Gastroesophageal sphincter (tissue), 4 donors: ENCODE data around the gene TUBGCP3. TPM values are rescaled to one million over a fixed set of nuclear protein-coding genes. Genes with fewer than 3 reads are reported as not detected.

Source experiments
- ATAC-seq: fragments of 150-250 bp; one replicate; pipeline ENCODE4 v1.9.1; 2016; ENCODE audit warnings: mild to moderate bottlenecking, moderate library complexity
- H3K27ac ChIP-seq, 4 donors: fragments of 200-600 bp; sonication (generic) in 3 of 4; 1 replicate in 3 of 4; 2 replicates in 1 of 4; pipeline ENCODE4 v1.5.1; 2016 to 2019
- H3K27me3 ChIP-seq: fragments of 200-600 bp; sonication (generic); one replicate; pipeline ENCODE4 v1.5.1; 2019
- H3K36me3 ChIP-seq, 2 donors: fragments of 200-600 bp; sonication (generic); one replicate each; pipeline ENCODE4 v1.5.1; 2019; ENCODE audit warnings: control low read depth in 1 of 2
- H3K4me1 ChIP-seq, 3 donors: fragments of 200-600 bp; sonication (generic); 1 replicate in 2 of 3; 2 replicates in 1 of 3; pipeline ENCODE4 v1.5.1; 2016 to 2019; ENCODE audit warnings: control low read depth in 2 of 3
- H3K4me3 ChIP-seq, 2 donors: fragments of 200-600 bp; sonication (generic); one replicate each; pipeline ENCODE4 v1.5.1; 2019; ENCODE audit warnings: mild to moderate bottlenecking in 1 of 2, moderate library complexity in 1 of 2
- H3K9me3 ChIP-seq, 3 donors: fragments of 200-600 bp; sonication (generic); one replicate each; pipeline ENCODE4 v1.5.1; 2017 to 2019; ENCODE audit warnings: control low read depth in 2 of 3
- CTCF ChIP-seq, 4 experiments: fragments of 200-600 bp in 2 of 4; fragments of 450-650 bp in 2 of 4; sonication (generic) in 1 of 4; IDR thresholded peaks; one replicate each; pipeline ENCODE4 v1.5.1; 2017 to 2019; ENCODE audit warnings: antibody characterized with exemption in 4 of 4, mild to moderate bottlenecking in 2 of 4, moderate library complexity in 2 of 4
- EP300 ChIP-seq: sonication (generic); formaldehyde crosslinking; IDR thresholded peaks from one replicate; pipeline ENCODE4 v1.6.1; 2017; ENCODE audit warnings: antibody characterized with exemption, mild to moderate bottlenecking
- POLR2A ChIP-seq, 2 donors: fragments of 450-650 bp; IDR thresholded peaks; one replicate each; pipeline ENCODE4 v1.6.1; 2017; ENCODE audit warnings: antibody characterized with exemption in 2 of 2, mild to moderate bottlenecking in 2 of 2, moderate library complexity in 1 of 2
- POLR2AphosphoS5 ChIP-seq: sonication (generic); formaldehyde crosslinking; IDR thresholded peaks from one replicate; pipeline ENCODE4 v1.6.1; 2017; ENCODE audit warnings: antibody characterized with exemption
- WGBS, 2 donors: methylation state at CpG; one replicate each; pipeline ENCODE4 v1.1.5; 2018; ENCODE audit warnings: low coverage in 1 of 2; 5-methylcytosine and 5-hydroxymethylcytosine counted together
- total RNA-seq, 4 donors: library from RNA; depleted of rRNA; stranded (reverse); fragments of >200 nt; gene quantifications; one replicate each; pipeline ENCODE4 v1.1.0, GENCODE V29; 2016

TUBGCP3 gene
- total RNA-seq, 4 donors from 2014 or later: 25.6 to 37.8 (median 28.9) TPM

GRCh38 chr13:112580912-112581311 is 7.0 kb downstream of the TUBGCP3 start:
- Histone ChIP-seq H3K27ac (peak overlapping the region in 3 of 4 donors; percentile 21 to 48 (median 42)), H3K4me3 (no peak overlapping the region), H3K36me3 (no peaks in the 10 kb centered on the region), H3K27me3 (no peaks in the 10 kb centered on the region), H3K4me1 (peaks cover 0 to 47% (median 3%) of the 10 kb centered on the region in 3 donors), H3K9me3 (no peaks in the 10 kb centered on the region)
- WGBS, 2 donors: 50 to 57% methylated on average over 1 to 2 of the region's 3 CpGs
- TF ChIP-seq POLR2A (IDR thresholded peaks at IDR 0.05): no peak
- no peak for TF ChIP-seq EP300
- TF ChIP-seq POLR2AphosphoS5: no peak
- TF ChIP-seq CTCF (IDR thresholded peaks at IDR 0.05): no peak
- no peak for ATAC-seq

- Histone ChIP-seq H3K36me3 (no peaks in the 10 kb centered on the region), H3K9me3 (no peaks in the 10 kb centered on the region), H3K4me1 (peaks cover 0 to 47% (median 10%) of the 10 kb centered on the region in 3 donors), H3K27me3 (no peaks in the 10 kb centered on the region), H3K4me3 (no peak overlapping the region), H3K27ac (peak overlapping the region in 1 of 4 donors; percentile 21)
- WGBS, 2 donors: 91 to 100% methylated on average over 2 of the region's 2 CpGs
- TF ChIP-seq CTCF (IDR thresholded peaks at IDR 0.05) (no peak), POLR2A (IDR thresholded peaks at IDR 0.05) (no peak), POLR2AphosphoS5 (no peak), EP300 (no peak)
- no peak for ATAC-seq
Observed at GRCh38 chr13:112580211-112580610, 7.7 kb downstream of the TUBGCP3 start.

GRCh38 chr13:112579310-112579843 is 8.6 kb downstream of the TUBGCP3 start:
- ATAC-seq: no peak
- Histone ChIP-seq H3K4me1 (peaks cover 2 to 47% (median 18%) of the 10 kb centered on the region in 3 donors), H3K4me3 (no peak overlapping the region), H3K36me3 (no peaks in the 10 kb centered on the region), H3K9me3 (no peaks in the 10 kb centered on the region), H3K27ac (no peak overlapping the region), H3K27me3 (no peaks in the 10 kb centered on the region)
- TF ChIP-seq EP300 (no peak), CTCF (IDR thresholded peaks at IDR 0.05) (no peak), POLR2A (IDR thresholded peaks at IDR 0.05) (no peak)
- WGBS, 2 donors: 60 to 93% methylated on average over 1 to 2 of the region's 18 CpGs

- Histone ChIP-seq H3K4me1 (peaks cover 2 to 58% (median 31%) of the 10 kb centered on the region in 3 donors), H3K9me3 (no peaks in the 10 kb centered on the region), H3K36me3 (no peaks in the 10 kb centered on the region), H3K27ac (no peak overlapping the region), H3K4me3 (no peak overlapping the region), H3K27me3 (no peaks in the 10 kb centered on the region)
- no peak for ATAC-seq
- TF ChIP-seq EP300: no peak
- TF ChIP-seq POLR2A (IDR thresholded peaks at IDR 0.05): no peak
- no peak for TF ChIP-seq CTCF (IDR thresholded peaks at IDR 0.05)
- no peak for TF ChIP-seq POLR2AphosphoS5
Observed at GRCh38 chr13:112576768-112577167, 11.2 kb downstream of the TUBGCP3 start.

- no peaks in the 10 kb centered on the region for H3K27me3 ChIP-seq
- no peaks in the 10 kb centered on the region for H3K36me3 ChIP-seq
- peak overlapping the region in 3 of 4 donors; percentile 63 to 79 (median 65) for H3K27ac ChIP-seq
- no peak overlapping the region for H3K4me3 ChIP-seq
- H3K4me1 ChIP-seq: peaks cover 2 to 61% (median 31%) of the 10 kb centered on the region in 3 donors
- 57 to 84% methylated on average over 1 to 4 of the region's 4 CpGs for WGBS, 2 donors
- ATAC-seq: no peak
- no peaks in the 10 kb centered on the region for H3K9me3 ChIP-seq
- TF ChIP-seq POLR2AphosphoS5 (no peak), EP300 (no peak), CTCF (IDR thresholded peaks at IDR 0.05) (no peak), POLR2A (IDR thresholded peaks at IDR 0.05) (no peak)
Observed at GRCh38 chr13:112576191-112576590, 11.8 kb downstream of the TUBGCP3 start.
